ENCODE measurements around the gene A4GALT.
"Not testable (repeated sequence)": the region's sequence is repeated elsewhere in the genome, so short reads cannot be mapped to it uniquely, and the experiment has no call there.

A4GALT gene

GRCh38 chr22:42680648-42681047 lies 40.0 kb downstream of the A4GALT start:
- no peak for DNase-seq

- DNase-seq, result no peak
Measured at GRCh38 chr22:42679691-42680090, 41.0 kb downstream of the A4GALT start.

- DNase-seq, result no peak
Measured at GRCh38 chr22:42678894-42679293, 41.8 kb downstream of the A4GALT start.

- DNase-seq, result not testable (repeated sequence)
Measured at GRCh38 chr22:42677936-42678335, 42.7 kb downstream of the A4GALT start.

- no peak for DNase-seq
Measured at GRCh38 chr22:42676059-42676607, 44.5 kb downstream of the A4GALT start.

GRCh38 chr22:42673898-42674401 lies 46.7 kb downstream of the A4GALT start:
- no peak for DNase-seq

- DNase-seq, result not testable (repeated sequence)
Measured at GRCh38 chr22:42673071-42673470, 47.6 kb downstream of the A4GALT start.

- DNase-seq, result no peak
Measured at GRCh38 chr22:42670921-42671709, 49.6 kb downstream of the A4GALT start.

GRCh38 chr22:42670046-42670445 lies 50.6 kb downstream of the A4GALT start:
- no peak for DNase-seq

GRCh38 chr22:42666393-42666792 lies 54.3 kb downstream of the A4GALT start:
- not testable (repeated sequence) for DNase-seq

- no peak for DNase-seq
Measured at GRCh38 chr22:42664976-42665831, 55.5 kb downstream of the A4GALT start.

GRCh38 chr22:42661985-42662831 lies 58.5 kb downstream of the A4GALT start:
- DNase-seq, result no peak

GRCh38 chr22:42656578-42656977 lies 64.1 kb downstream of the A4GALT start:
- DNase-seq, result no peak

GRCh38 chr22:42655693-42656092 lies 65.0 kb downstream of the A4GALT start:
- no peak for DNase-seq

- DNase-seq, result no peak
Measured at GRCh38 chr22:42654436-42655073, 66.1 kb downstream of the A4GALT start.

- DNase-seq, result no peak
Measured at GRCh38 chr22:42653999-42654398, 66.7 kb downstream of the A4GALT start.

GRCh38 chr22:42651134-42651533 lies 69.5 kb downstream of the A4GALT start:
- no peak for DNase-seq

GRCh38 chr22:42649246-42650099 lies 71.2 kb downstream of the A4GALT start, which contains the start of gene CYB5R3:
Gene CYB5R3, minus strand, starts transcription at chr22:42649392. Its CDS starts 77 bp downstream, at chr22:42649315.
- DNase-seq, result no peak

- DNase-seq, result no peak
Measured at GRCh38 chr22:42648368-42649245, 72.1 kb downstream of the A4GALT start.

- DNase-seq, result no peak
Measured at GRCh38 chr22:42648017-42648367, 72.7 kb downstream of the A4GALT start.

All from NCI-H2081 treated with DMSO at 0.1 percent for 48 hours (cell line).